H1 (cell line): Measurements from ENCODE around the gene S100A16.

Experiments
- ATF3 ChIP-seq: IDR thresholded peaks from 2 replicates; pipeline ENCODE4 v1.6.1; 2011; ENCODE audit warnings: low read depth, mild to moderate bottlenecking, low read length; ENCODE audit not compliant: insufficient read depth
- CTCF ChIP-seq, 3 experiments: IDR thresholded peaks; 1 replicate in 2 of 3; 2 replicates in 1 of 3; pipeline versions ENCODE4 v1.5.1 to v1.6.1; 2011; ENCODE audit warnings: low read length in 3 of 3, mild to moderate bottlenecking in 3 of 3, inconsistent platforms in 2 of 3, low read depth in 1 of 3, moderate library complexity in 1 of 3; ENCODE audit not compliant: insufficient read depth in 1 of 3; ENCODE audit errors: control extremely low read depth in 1 of 3
- EP300 ChIP-seq, 2 experiments: IDR thresholded peaks; 1 replicate in 1 of 2; 2 replicates in 1 of 2; pipeline ENCODE4 v1.6.1; 2011 to 2012; ENCODE audit warnings: low read depth in 2 of 2, low read length in 2 of 2, mild to moderate bottlenecking in 2 of 2, borderline replicate concordance in 1 of 2, inconsistent platforms in 1 of 2, moderate library complexity in 1 of 2
- EZH2 ChIP-seq: fragments of 200-600 bp; sonication (generic); IDR thresholded peaks from 2 replicates; pipeline ENCODE4 v1.7.1; 2012; ENCODE audit warnings: low read depth, mild to moderate bottlenecking, moderate library complexity, low read length, inconsistent platforms; ENCODE audit not compliant: severe bottlenecking
- FOSL1 ChIP-seq: IDR thresholded peaks from 2 replicates; pipeline ENCODE4 v1.6.1; 2011; ENCODE audit warnings: mild to moderate bottlenecking, low read depth, low read length, moderate library complexity; ENCODE audit not compliant: insufficient read depth
- POLR2AphosphoS5 ChIP-seq: IDR thresholded peaks from 2 replicates; pipeline ENCODE4 v1.6.1; 2011; ENCODE audit warnings: low read depth, low read length
- RFX5 ChIP-seq: IDR thresholded peaks from 2 replicates; pipeline ENCODE4 v1.6.1; 2011; ENCODE audit warnings: low read depth, low read length, improper control_type of control experiment, borderline replicate concordance
- SP1 ChIP-seq: IDR thresholded peaks from 2 replicates; pipeline ENCODE4 v1.6.1; 2011; ENCODE audit warnings: low read depth, low read length
- SP4 ChIP-seq: IDR thresholded peaks from 2 replicates; pipeline ENCODE4 v1.6.1; 2012; ENCODE audit warnings: low read length, inconsistent platforms
- TF ChIP-seq, protein P1 (sequence below): IDR thresholded peaks from 2 replicates; pipeline ENCODE4 v1.6.1; 2012; ENCODE audit warnings: inconsistent platforms

- TF ChIP-seq POLR2AphosphoS5 (no peak), FOSL1 (no peak), EZH2 (no peak), SP1 (peak; percentile 82), SP4 (no peak), ATF3 (0 out of 2 replicates have a peak, but pooled peaks have one; percentile 54), EP300 (IDR thresholded peaks at IDR 0.05; ENCODE audit: borderline replicate concordance in 1 of 2, low read depth in 2 of 2, low read length in 2 of 2) (peak in 1 of 2 experiments; percentile 63; a peak in 1 of 3 replicates), CTCF (IDR thresholded peaks at IDR 0.05; ENCODE audit: control extremely low read depth in 1 of 3, insufficient read depth in 1 of 3, low read depth in 1 of 3, low read length in 3 of 3) (peak; percentile 92 to 98 (median 97)), RFX5 (no peak)
- TF ChIP-seq, protein P1, sequence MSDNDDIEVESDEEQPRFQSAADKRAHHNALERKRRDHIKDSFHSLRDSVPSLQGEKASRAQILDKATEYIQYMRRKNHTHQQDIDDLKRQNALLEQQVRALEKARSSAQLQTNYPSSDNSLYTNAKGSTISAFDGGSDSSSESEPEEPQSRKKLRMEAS, result peak; percentile 64; the same call in 1 of the 2 replicates
Observed at GRCh38 chr1:153568367-153569099, 44.4 kb downstream of the S100A16 start.
